Measurements from ENCODE around the gene GKN1.

Gene GKN1

GRCh38 chr2:68975844-68976243 lies 1.4 kb downstream of the GKN1 start:
- no peak overlapping the region for H3K9ac ChIP-seq (ENCODE audit: low read length)
- no peaks in the 10 kb centered on the region for H3K36me3 ChIP-seq (ENCODE audit: control insufficient read depth in 1 of 2, insufficient read depth in 2 of 2, low read length in 2 of 2)
- no peak overlapping the region for H2BK120ac ChIP-seq (ENCODE audit: insufficient read depth, low read length, poor library complexity)
- no peaks in the 10 kb centered on the region for H3K79me2 ChIP-seq (ENCODE audit: control insufficient read depth, insufficient read depth, low read length, poor library complexity)
- H3K18ac ChIP-seq (ENCODE audit: low read length) = no peak overlapping the region
- H3K27ac ChIP-seq (ENCODE audit: low read depth, low read length) = no peak overlapping the region
- H3K79me1 ChIP-seq (ENCODE audit: low read length) = peaks cover 2% of the 10 kb centered on the region
- no peak overlapping the region for H2AK5ac ChIP-seq (ENCODE audit: low read length)
- no peak overlapping the region for H4K91ac ChIP-seq (ENCODE audit: low read depth, low read length)
- H3K4me1 ChIP-seq (ENCODE audit: control insufficient read depth in 1 of 2, insufficient read depth in 2 of 2, low read length in 2 of 2) = peaks cover 5 to 7% of the 10 kb centered on the region in 2 experiments
- no peak overlapping the region for H3K4me3 ChIP-seq (ENCODE audit: low read depth, low read length)
- H2AFZ ChIP-seq (ENCODE audit: insufficient read depth, low read length, poor library complexity) = no peak overlapping the region
- no CpG with 5 or more reads among the region's 2 CpGs for WGBS (ENCODE audit: extremely low coverage, insufficient coverage, insufficient read length)
- no peak overlapping the region for H4K12ac ChIP-seq (ENCODE audit: low read depth, low read length)
- no peak overlapping the region for H3K23ac ChIP-seq (ENCODE audit: low read length)
- no peak overlapping the region for H3K4ac ChIP-seq (ENCODE audit: low read depth, low read length)
- no peak overlapping the region for H3K4me2 ChIP-seq (ENCODE audit: low read length)
- H3K9me3 ChIP-seq (ENCODE audit: insufficient read depth, low read depth, low read length) = no peaks in the 10 kb centered on the region
- H3K14ac ChIP-seq (ENCODE audit: low read length) = no peak overlapping the region
- no peak overlapping the region for H2BK12ac ChIP-seq (ENCODE audit: low read length)
- H2BK5ac ChIP-seq (ENCODE audit: low read depth, low read length, poor library complexity) = no peak overlapping the region
- no peak for DNase-seq
- H3K27me3 ChIP-seq (ENCODE audit: insufficient read depth, low read length) = no peaks in the 10 kb centered on the region
- no peak overlapping the region for H4K8ac ChIP-seq (ENCODE audit: low read depth, low read length)

GRCh38 chr2:68977453-68977852 lies 3.0 kb downstream of the GKN1 start:
- no peak overlapping the region for H3K18ac ChIP-seq (ENCODE audit: low read length)
- H2BK12ac ChIP-seq (ENCODE audit: low read length) = no peak overlapping the region
- no peak overlapping the region for H3K23ac ChIP-seq (ENCODE audit: low read length)
- no peak overlapping the region for H2AK5ac ChIP-seq (ENCODE audit: low read length)
- no peak overlapping the region for H2AFZ ChIP-seq (ENCODE audit: insufficient read depth, low read length, poor library complexity)
- no peak overlapping the region for H4K91ac ChIP-seq (ENCODE audit: low read depth, low read length)
- H3K9me3 ChIP-seq (ENCODE audit: insufficient read depth, low read depth, low read length) = no peaks in the 10 kb centered on the region
- no peak overlapping the region for H3K9ac ChIP-seq (ENCODE audit: low read length)
- no peak overlapping the region for H2BK5ac ChIP-seq (ENCODE audit: low read depth, low read length, poor library complexity)
- no peak overlapping the region for H3K4me3 ChIP-seq (ENCODE audit: low read depth, low read length)
- H3K79me1 ChIP-seq (ENCODE audit: low read length) = no peaks in the 10 kb centered on the region
- no peak overlapping the region for H3K4me2 ChIP-seq (ENCODE audit: low read length)
- no peaks in the 10 kb centered on the region for H3K79me2 ChIP-seq (ENCODE audit: control insufficient read depth, insufficient read depth, low read length, poor library complexity)
- H3K27ac ChIP-seq (ENCODE audit: low read depth, low read length) = no peak overlapping the region
- no peak for DNase-seq
- no peaks in the 10 kb centered on the region for H3K4me1 ChIP-seq (ENCODE audit: control insufficient read depth in 1 of 2, insufficient read depth in 2 of 2, low read length in 2 of 2)
- no peak overlapping the region for H4K8ac ChIP-seq (ENCODE audit: low read depth, low read length)
- H3K14ac ChIP-seq (ENCODE audit: low read length) = no peak overlapping the region
- H3K4ac ChIP-seq (ENCODE audit: low read depth, low read length) = no peak overlapping the region
- no CpG with 5 or more reads among the region's 4 CpGs for WGBS (ENCODE audit: extremely low coverage, insufficient coverage, insufficient read length)
- H2BK120ac ChIP-seq (ENCODE audit: insufficient read depth, low read length, poor library complexity) = no peak overlapping the region
- H4K12ac ChIP-seq (ENCODE audit: low read depth, low read length) = no peak overlapping the region
- H3K36me3 ChIP-seq (ENCODE audit: control insufficient read depth in 1 of 2, insufficient read depth in 2 of 2, low read length in 2 of 2) = no peaks in the 10 kb centered on the region
- H3K27me3 ChIP-seq (ENCODE audit: insufficient read depth, low read length) = no peaks in the 10 kb centered on the region

GRCh38 chr2:68978098-68978497 lies 3.7 kb downstream of the GKN1 start:
- Histone ChIP-seq H3K4me1 (ENCODE audit: control insufficient read depth in 1 of 2, insufficient read depth in 2 of 2, low read length in 2 of 2) (no peaks in the 10 kb centered on the region), H3K4me2 (ENCODE audit: low read length) (no peak overlapping the region), H3K9me3 (ENCODE audit: insufficient read depth, low read depth, low read length) (no peaks in the 10 kb centered on the region), H4K12ac (ENCODE audit: low read depth, low read length) (no peak overlapping the region), H3K27ac (ENCODE audit: low read depth, low read length) (no peak overlapping the region), H4K91ac (ENCODE audit: low read depth, low read length) (no peak overlapping the region), H2BK12ac (ENCODE audit: low read length) (no peak overlapping the region), H2AFZ (ENCODE audit: insufficient read depth, low read length, poor library complexity) (no peak overlapping the region), H3K27me3 (ENCODE audit: insufficient read depth, low read length) (no peaks in the 10 kb centered on the region), H3K23ac (ENCODE audit: low read length) (no peak overlapping the region), H3K4ac (ENCODE audit: low read depth, low read length) (no peak overlapping the region), H3K79me2 (ENCODE audit: control insufficient read depth, insufficient read depth, low read length, poor library complexity) (no peaks in the 10 kb centered on the region), H3K14ac (ENCODE audit: low read length) (no peak overlapping the region), H2BK5ac (ENCODE audit: low read depth, low read length, poor library complexity) (no peak overlapping the region), H3K79me1 (ENCODE audit: low read length) (no peaks in the 10 kb centered on the region), H3K36me3 (ENCODE audit: control insufficient read depth in 1 of 2, insufficient read depth in 2 of 2, low read length in 2 of 2) (no peaks in the 10 kb centered on the region), H2BK120ac (ENCODE audit: insufficient read depth, low read length, poor library complexity) (no peak overlapping the region), H3K4me3 (ENCODE audit: low read depth, low read length) (no peak overlapping the region), H4K8ac (ENCODE audit: low read depth, low read length) (no peak overlapping the region), H3K9ac (ENCODE audit: low read length) (no peak overlapping the region), H3K18ac (ENCODE audit: low read length) (no peak overlapping the region), H2AK5ac (ENCODE audit: low read length) (no peak overlapping the region)
- no peak for DNase-seq
- no CpG with 5 or more reads among the region's 3 CpGs for WGBS (ENCODE audit: extremely low coverage, insufficient coverage, insufficient read length)

GRCh38 chr2:68980956-68981355 lies 6.5 kb downstream of the GKN1 start:
- Histone ChIP-seq H4K12ac (ENCODE audit: low read depth, low read length) (no peak overlapping the region), H2BK120ac (ENCODE audit: insufficient read depth, low read length, poor library complexity) (no peak overlapping the region)
- WGBS (ENCODE audit: extremely low coverage, insufficient coverage, insufficient read length) = no CpG with 5 or more reads among the region's 1 CpG

More at GRCh38 chr2:68980956-68981355, 6.5 kb downstream of the GKN1 start:
- H3K4me2 ChIP-seq (ENCODE audit: low read length) = no peak overlapping the region
- no peak overlapping the region for H2BK12ac ChIP-seq (ENCODE audit: low read length)
- no peak overlapping the region for H3K18ac ChIP-seq (ENCODE audit: low read length)
- H3K4me3 ChIP-seq (ENCODE audit: low read depth, low read length) = no peak overlapping the region
- no peak overlapping the region for H3K9ac ChIP-seq (ENCODE audit: low read length)
- H3K9me3 ChIP-seq (ENCODE audit: insufficient read depth, low read depth, low read length) = no peaks in the 10 kb centered on the region
- H3K79me2 ChIP-seq (ENCODE audit: control insufficient read depth, insufficient read depth, low read length, poor library complexity) = no peaks in the 10 kb centered on the region
- H3K36me3 ChIP-seq (ENCODE audit: control insufficient read depth in 1 of 2, insufficient read depth in 2 of 2, low read length in 2 of 2) = no peaks in the 10 kb centered on the region
- H3K27me3 ChIP-seq (ENCODE audit: insufficient read depth, low read length) = no peaks in the 10 kb centered on the region
- H3K14ac ChIP-seq (ENCODE audit: low read length) = no peak overlapping the region
- H3K27ac ChIP-seq (ENCODE audit: low read depth, low read length) = no peak overlapping the region
- no peaks in the 10 kb centered on the region for H3K4me1 ChIP-seq (ENCODE audit: control insufficient read depth in 1 of 2, insufficient read depth in 2 of 2, low read length in 2 of 2)
- no peak for DNase-seq
- H2AK5ac ChIP-seq (ENCODE audit: low read length) = no peak overlapping the region
- no peaks in the 10 kb centered on the region for H3K79me1 ChIP-seq (ENCODE audit: low read length)
- H2AFZ ChIP-seq (ENCODE audit: insufficient read depth, low read length, poor library complexity) = no peak overlapping the region
- no peak overlapping the region for H4K8ac ChIP-seq (ENCODE audit: low read depth, low read length)
- no peak overlapping the region for H2BK5ac ChIP-seq (ENCODE audit: low read depth, low read length, poor library complexity)
- H3K4ac ChIP-seq (ENCODE audit: low read depth, low read length) = no peak overlapping the region
- H4K91ac ChIP-seq (ENCODE audit: low read depth, low read length) = no peak overlapping the region
- no peak overlapping the region for H3K23ac ChIP-seq (ENCODE audit: low read length)

Measured in trophoblast cell (in vitro differentiated cells and primary cell).